ENCODE measurements around the gene KRTAP5-6. TPM values are rescaled to one million over a fixed set of nuclear protein-coding genes. Genes with fewer than 3 reads are reported as not detected.

KRTAP5-6 gene
- polyA plus RNA-seq, 2 donors, result not detected

DNA sequence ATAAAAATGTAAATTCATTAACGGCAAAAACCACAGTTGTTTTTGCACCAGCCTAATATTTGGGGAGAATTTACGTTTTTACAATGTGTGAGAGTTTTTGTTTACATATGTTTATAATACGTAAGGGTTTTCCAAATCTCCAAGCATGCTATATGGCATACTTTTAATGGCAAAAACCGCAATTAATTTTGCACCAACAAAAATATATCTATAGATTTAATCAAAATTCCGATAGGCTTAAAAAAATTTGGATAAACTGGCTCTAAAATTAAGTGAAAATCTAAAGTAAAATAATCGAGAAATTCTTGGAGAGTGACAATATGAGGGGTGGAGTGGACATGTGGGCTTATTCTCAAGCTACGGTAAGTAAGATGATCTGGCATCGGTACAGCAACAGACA lies 22.8 kb downstream of the KRTAP5-6 start:
- Histone ChIP-seq H3K36me3 (ENCODE audit: control insufficient read depth in 2 of 2, insufficient read depth in 2 of 2, low read length in 1 of 2) (no peaks in the 10 kb centered on the region), H3K4me1 (ENCODE audit: control insufficient read depth in 2 of 2, insufficient read depth in 2 of 2, low read length in 1 of 2) (no peaks in the 10 kb centered on the region), H3K27me3 (ENCODE audit: control insufficient read depth in 1 of 2, insufficient read depth in 2 of 2, low read length in 2 of 2) (peaks cover 0 to 2% of the 10 kb centered on the region in 2 donors), H3K4me3 (ENCODE audit: low read depth in 1 of 2, low read length in 2 of 2) (no peak overlapping the region), H3K9me3 (ENCODE audit: control insufficient read depth in 2 of 2, insufficient read depth in 1 of 2, low read depth in 1 of 2, low read length in 1 of 2) (no peaks in the 10 kb centered on the region), H3K27ac (ENCODE audit: low read depth in 2 of 2, low read length in 1 of 2) (no peak overlapping the region)
- 79 to 81% methylated on average over 8 of the region's 8 CpGs for WGBS, 2 donors

DNA sequence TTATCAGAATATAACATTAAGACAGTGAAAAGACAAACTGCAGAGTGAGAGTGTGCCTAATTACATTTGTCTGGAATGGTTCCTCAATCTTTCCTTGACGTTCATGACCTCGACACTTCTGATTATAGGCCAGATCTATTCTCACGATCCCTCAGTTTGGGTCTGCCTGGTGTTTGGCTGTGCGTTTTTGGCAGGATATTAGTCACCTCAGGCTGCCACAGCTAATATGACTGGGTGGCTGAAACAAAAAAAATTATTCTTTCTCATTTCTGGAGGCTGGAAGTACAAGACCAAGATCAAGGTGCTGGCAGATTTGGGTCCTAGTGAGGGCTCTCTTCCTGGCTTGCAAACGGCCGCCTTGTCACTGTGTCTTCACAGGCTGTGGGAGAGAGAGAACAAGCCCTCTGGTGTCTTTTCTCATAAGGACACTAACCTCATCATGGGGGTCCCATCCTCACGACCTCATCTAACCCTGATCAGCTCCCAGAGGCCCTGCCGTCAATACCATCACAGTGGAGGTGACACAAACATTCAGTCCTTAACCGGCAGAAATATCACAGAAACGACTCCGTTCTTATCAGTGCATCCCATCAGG lies 30.2 kb downstream of the KRTAP5-6 start:
- H3K27me3 ChIP-seq (ENCODE audit: control insufficient read depth in 1 of 2, insufficient read depth in 2 of 2, low read length in 2 of 2), result no peaks in the 10 kb centered on the region
- 63 to 66% methylated on average over 11 of the region's 11 CpGs for WGBS, 2 donors
- no peaks in the 10 kb centered on the region for H3K36me3 ChIP-seq (ENCODE audit: control insufficient read depth in 2 of 2, insufficient read depth in 2 of 2, low read length in 1 of 2)

DNA sequence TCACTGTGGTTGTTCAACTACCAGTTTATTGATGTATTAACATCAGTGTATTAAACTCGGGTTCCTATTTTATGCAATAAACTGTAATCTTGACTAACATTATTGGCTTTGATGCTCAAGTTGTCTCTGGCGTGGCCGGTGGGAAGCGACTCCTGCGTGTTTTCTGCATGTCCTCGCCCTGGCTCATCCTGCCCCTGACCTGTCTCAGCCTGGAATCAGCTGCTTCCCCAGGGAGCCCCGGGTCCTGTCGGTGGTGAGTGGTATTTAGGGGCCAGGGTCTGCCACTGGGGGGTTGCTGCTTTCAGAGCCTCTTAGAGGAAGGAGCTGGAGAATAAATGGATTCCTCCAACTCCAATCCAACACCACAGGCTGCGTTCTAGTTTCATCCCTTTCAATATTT lies 30.9 kb downstream of the KRTAP5-6 start:
- H3K27ac ChIP-seq (ENCODE audit: low read depth in 2 of 2, low read length in 1 of 2), result no peak overlapping the region
- no peaks in the 10 kb centered on the region for H3K36me3 ChIP-seq (ENCODE audit: control insufficient read depth in 2 of 2, insufficient read depth in 2 of 2, low read length in 1 of 2)
- H3K9me3 ChIP-seq (ENCODE audit: control insufficient read depth in 2 of 2, insufficient read depth in 1 of 2, low read depth in 1 of 2, low read length in 1 of 2), result no peaks in the 10 kb centered on the region
- WGBS, 2 donors, result 76 to 78% methylated on average over 9 of the region's 9 CpGs
- no peak overlapping the region for H3K4me3 ChIP-seq (ENCODE audit: low read depth in 1 of 2, low read length in 2 of 2)
- H3K4me1 ChIP-seq (ENCODE audit: control insufficient read depth in 2 of 2, insufficient read depth in 2 of 2, low read length in 1 of 2), result peaks cover 0 to 6% of the 10 kb centered on the region in 2 donors
- no peaks in the 10 kb centered on the region for H3K27me3 ChIP-seq (ENCODE audit: control insufficient read depth in 1 of 2, insufficient read depth in 2 of 2, low read length in 2 of 2)

More for the DNA sequence above, 30.2 kb downstream of the KRTAP5-6 start:
- Histone ChIP-seq H3K9me3 (ENCODE audit: control insufficient read depth in 2 of 2, insufficient read depth in 1 of 2, low read depth in 1 of 2, low read length in 1 of 2) (no peaks in the 10 kb centered on the region), H3K27ac (ENCODE audit: low read depth in 2 of 2, low read length in 1 of 2) (no peak overlapping the region), H3K4me3 (ENCODE audit: low read depth in 1 of 2, low read length in 2 of 2) (no peak overlapping the region), H3K4me1 (ENCODE audit: control insufficient read depth in 2 of 2, insufficient read depth in 2 of 2, low read length in 1 of 2) (peaks cover 0 to 6% of the 10 kb centered on the region in 2 donors)

DNA sequence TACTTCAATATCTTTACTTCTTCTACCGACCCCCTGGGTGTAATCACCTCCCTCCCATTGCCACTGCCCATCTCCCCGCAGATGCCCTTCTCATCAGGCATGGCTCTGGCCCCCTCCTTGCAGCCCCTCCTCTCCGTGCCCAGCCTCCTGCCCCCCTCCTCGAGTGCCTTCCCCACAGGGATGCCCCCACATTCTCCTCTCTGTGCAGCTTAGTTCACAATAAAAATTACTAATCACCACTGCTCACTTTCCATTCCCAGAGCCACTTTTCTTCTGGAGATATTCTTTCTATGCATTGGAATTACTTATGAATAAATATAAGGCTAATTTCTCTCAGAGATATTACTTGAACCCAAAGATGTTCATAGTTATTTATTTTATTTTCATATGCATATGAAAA lies 31.3 kb downstream of the KRTAP5-6 start:
- Histone ChIP-seq H3K4me3 (ENCODE audit: low read depth in 1 of 2, low read length in 2 of 2) (no peak overlapping the region), H3K27me3 (ENCODE audit: control insufficient read depth in 1 of 2, insufficient read depth in 2 of 2, low read length in 2 of 2) (no peaks in the 10 kb centered on the region), H3K4me1 (ENCODE audit: control insufficient read depth in 2 of 2, insufficient read depth in 2 of 2, low read length in 1 of 2) (peaks cover 0 to 6% of the 10 kb centered on the region in 2 donors), H3K9me3 (ENCODE audit: control insufficient read depth in 2 of 2, insufficient read depth in 1 of 2, low read depth in 1 of 2, low read length in 1 of 2) (no peaks in the 10 kb centered on the region), H3K36me3 (ENCODE audit: control insufficient read depth in 2 of 2, insufficient read depth in 2 of 2, low read length in 1 of 2) (no peaks in the 10 kb centered on the region), H3K27ac (ENCODE audit: low read depth in 2 of 2, low read length in 1 of 2) (no peak overlapping the region)
- WGBS, 2 donors, result 58 to 63% methylated on average over 4 of the region's 4 CpGs

DNA sequence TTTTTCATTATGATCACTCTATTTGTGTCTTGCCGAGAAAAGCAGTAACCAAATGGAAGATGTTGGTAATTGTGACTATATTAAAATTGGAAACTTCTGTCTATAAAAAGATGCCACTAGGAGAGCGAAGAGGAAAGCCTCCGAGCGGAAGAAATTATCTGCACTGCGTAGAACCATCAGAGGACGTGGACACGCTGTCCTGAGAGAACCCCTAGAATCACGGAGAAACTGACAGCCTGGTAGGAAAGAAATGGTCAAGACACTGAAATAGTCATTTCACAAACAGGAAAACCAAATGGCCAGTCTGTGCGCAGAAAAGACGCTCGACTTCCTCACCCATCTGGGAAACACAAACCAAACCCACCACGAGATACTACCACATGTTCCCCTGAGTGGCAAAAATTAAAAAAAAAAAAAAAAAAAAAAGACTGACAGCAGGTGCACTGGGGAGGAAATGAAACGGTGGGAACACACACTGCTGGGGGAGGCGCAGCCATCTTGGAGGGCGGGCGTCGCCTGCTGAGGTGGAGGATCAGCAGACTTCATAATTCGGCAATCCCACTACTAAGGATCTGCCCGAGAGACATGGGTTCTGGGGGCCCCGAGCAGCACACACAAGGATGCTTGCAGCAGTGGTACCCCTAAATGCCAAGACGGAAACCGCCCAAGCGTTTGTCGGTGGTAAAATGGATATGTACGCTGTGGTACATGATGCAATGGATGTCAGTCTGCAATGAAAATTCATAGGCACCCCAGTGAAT lies 32.1 kb downstream of the KRTAP5-6 start:
- H3K9me3 ChIP-seq (ENCODE audit: control insufficient read depth in 2 of 2, insufficient read depth in 1 of 2, low read depth in 1 of 2, low read length in 1 of 2), result no peaks in the 10 kb centered on the region
- no peak overlapping the region for H3K27ac ChIP-seq (ENCODE audit: low read depth in 2 of 2, low read length in 1 of 2)
- H3K4me1 ChIP-seq (ENCODE audit: control insufficient read depth in 2 of 2, insufficient read depth in 2 of 2, low read length in 1 of 2), result peaks cover 0 to 6% of the 10 kb centered on the region in 2 donors
- no peaks in the 10 kb centered on the region for H3K27me3 ChIP-seq (ENCODE audit: control insufficient read depth in 1 of 2, insufficient read depth in 2 of 2, low read length in 2 of 2)
- no peaks in the 10 kb centered on the region for H3K36me3 ChIP-seq (ENCODE audit: control insufficient read depth in 2 of 2, insufficient read depth in 2 of 2, low read length in 1 of 2)
- no peak overlapping the region for H3K4me3 ChIP-seq (ENCODE audit: low read depth in 1 of 2, low read length in 2 of 2)
- WGBS, 2 donors, result 68 to 78% methylated on average over 25 of the region's 25 CpGs

DNA sequence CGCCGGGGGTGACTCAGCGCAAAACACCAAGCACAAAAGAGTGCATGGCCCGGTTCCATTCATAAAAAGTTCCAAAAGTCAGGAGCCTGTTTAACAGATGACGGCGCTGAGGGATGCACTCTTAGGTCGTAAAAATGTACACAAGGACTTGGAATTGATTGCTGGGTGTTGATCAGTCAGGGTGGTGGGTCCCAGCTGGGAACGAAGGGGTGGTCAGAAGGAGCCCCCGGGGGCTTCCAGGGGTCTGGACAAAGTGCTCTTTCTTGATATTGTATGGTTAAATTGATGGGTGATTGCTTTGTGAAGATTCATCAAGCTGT lies 32.7 kb downstream of the KRTAP5-6 start:
- Histone ChIP-seq H3K27me3 (ENCODE audit: control insufficient read depth in 1 of 2, insufficient read depth in 2 of 2, low read length in 2 of 2) (no peaks in the 10 kb centered on the region), H3K4me1 (ENCODE audit: control insufficient read depth in 2 of 2, insufficient read depth in 2 of 2, low read length in 1 of 2) (peaks cover 0 to 6% of the 10 kb centered on the region in 2 donors), H3K4me3 (ENCODE audit: low read depth in 1 of 2, low read length in 2 of 2) (no peak overlapping the region), H3K9me3 (ENCODE audit: control insufficient read depth in 2 of 2, insufficient read depth in 1 of 2, low read depth in 1 of 2, low read length in 1 of 2) (no peaks in the 10 kb centered on the region), H3K27ac (ENCODE audit: low read depth in 2 of 2, low read length in 1 of 2) (no peak overlapping the region), H3K36me3 (ENCODE audit: control insufficient read depth in 2 of 2, insufficient read depth in 2 of 2, low read length in 1 of 2) (no peaks in the 10 kb centered on the region)
- 56 to 65% methylated on average over 9 of the region's 9 CpGs for WGBS, 2 donors

DNA sequence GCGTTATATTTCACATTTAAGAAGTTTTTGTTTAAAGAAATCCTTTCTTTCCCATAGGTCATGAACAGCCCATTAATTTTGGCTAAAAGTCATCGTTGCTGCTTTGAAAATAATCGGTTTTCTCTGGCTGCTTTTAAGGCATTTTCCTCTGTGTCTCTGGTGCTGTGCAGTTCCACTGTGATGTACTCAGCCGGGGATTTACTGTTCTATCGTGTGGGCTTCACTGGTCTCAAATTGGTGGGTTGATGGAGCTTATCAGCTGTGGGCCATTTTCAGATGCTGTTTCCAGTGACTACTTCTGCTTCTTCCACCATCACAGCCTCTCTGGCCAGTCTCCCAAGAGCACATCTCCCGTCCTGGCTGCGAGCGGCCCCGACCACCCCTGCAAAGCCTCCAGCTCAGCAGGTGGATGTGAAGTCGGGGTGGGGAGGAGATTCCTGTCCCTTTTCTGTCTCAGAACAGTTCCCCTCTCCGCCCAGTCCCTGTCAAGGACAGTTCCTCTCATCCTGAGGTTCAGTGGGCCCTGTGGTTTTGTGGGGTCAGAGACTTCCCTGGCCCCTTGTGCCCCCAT lies 33.1 kb downstream of the KRTAP5-6 start:
- Histone ChIP-seq H3K27me3 (ENCODE audit: control insufficient read depth in 1 of 2, insufficient read depth in 2 of 2, low read length in 2 of 2) (no peaks in the 10 kb centered on the region), H3K27ac (ENCODE audit: low read depth in 2 of 2, low read length in 1 of 2) (no peak overlapping the region)
- 66% methylated on average over 11 of the region's 11 CpGs for WGBS, 2 donors

DNA sequence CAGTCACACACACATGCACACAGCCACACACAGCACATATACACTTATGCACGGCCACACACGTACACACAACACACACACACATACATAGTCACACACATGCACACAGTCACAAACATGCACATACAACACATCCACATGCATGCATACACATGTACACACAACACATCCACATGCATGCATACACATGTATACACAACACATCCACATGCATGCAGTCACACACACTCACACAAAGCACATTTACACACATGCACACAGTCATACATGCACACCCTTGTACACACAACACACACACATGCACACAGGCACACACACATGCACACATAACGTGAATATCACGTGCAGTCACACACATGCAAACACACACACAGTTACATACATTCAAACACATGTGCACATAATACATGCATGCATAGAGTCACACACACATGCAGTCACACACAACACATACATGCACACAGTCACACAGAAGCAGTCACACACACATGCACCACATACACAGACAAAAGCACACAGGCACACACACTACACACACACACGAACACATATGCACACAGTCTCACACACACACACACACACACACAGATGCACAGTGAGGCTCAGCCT lies 34.6 kb downstream of the KRTAP5-6 start:
- 84 to 90% methylated on average over 5 of the region's 5 CpGs for WGBS, 2 donors
- Histone ChIP-seq H3K27ac (ENCODE audit: low read depth in 2 of 2, low read length in 1 of 2) (no peak overlapping the region), H3K9me3 (ENCODE audit: control insufficient read depth in 2 of 2, insufficient read depth in 1 of 2, low read depth in 1 of 2, low read length in 1 of 2) (peaks cover 6 to 15% of the 10 kb centered on the region in 2 donors), H3K4me3 (ENCODE audit: low read depth in 1 of 2, low read length in 2 of 2) (no peak overlapping the region), H3K4me1 (ENCODE audit: control insufficient read depth in 2 of 2, insufficient read depth in 2 of 2, low read length in 1 of 2) (peaks cover 0 to 6% of the 10 kb centered on the region in 2 donors), H3K36me3 (ENCODE audit: control insufficient read depth in 2 of 2, insufficient read depth in 2 of 2, low read length in 1 of 2) (no peaks in the 10 kb centered on the region), H3K27me3 (ENCODE audit: control insufficient read depth in 1 of 2, insufficient read depth in 2 of 2, low read length in 2 of 2) (no peaks in the 10 kb centered on the region)

More for the DNA sequence above, 33.1 kb downstream of the KRTAP5-6 start:
- no peak overlapping the region for H3K4me3 ChIP-seq (ENCODE audit: low read depth in 1 of 2, low read length in 2 of 2)
- H3K9me3 ChIP-seq (ENCODE audit: control insufficient read depth in 2 of 2, insufficient read depth in 1 of 2, low read depth in 1 of 2, low read length in 1 of 2), result peaks cover 1 to 3% of the 10 kb centered on the region in 2 donors
- peaks cover 0 to 6% of the 10 kb centered on the region in 2 donors for H3K4me1 ChIP-seq (ENCODE audit: control insufficient read depth in 2 of 2, insufficient read depth in 2 of 2, low read length in 1 of 2)
- H3K36me3 ChIP-seq (ENCODE audit: control insufficient read depth in 2 of 2, insufficient read depth in 2 of 2, low read length in 1 of 2), result no peaks in the 10 kb centered on the region

DNA sequence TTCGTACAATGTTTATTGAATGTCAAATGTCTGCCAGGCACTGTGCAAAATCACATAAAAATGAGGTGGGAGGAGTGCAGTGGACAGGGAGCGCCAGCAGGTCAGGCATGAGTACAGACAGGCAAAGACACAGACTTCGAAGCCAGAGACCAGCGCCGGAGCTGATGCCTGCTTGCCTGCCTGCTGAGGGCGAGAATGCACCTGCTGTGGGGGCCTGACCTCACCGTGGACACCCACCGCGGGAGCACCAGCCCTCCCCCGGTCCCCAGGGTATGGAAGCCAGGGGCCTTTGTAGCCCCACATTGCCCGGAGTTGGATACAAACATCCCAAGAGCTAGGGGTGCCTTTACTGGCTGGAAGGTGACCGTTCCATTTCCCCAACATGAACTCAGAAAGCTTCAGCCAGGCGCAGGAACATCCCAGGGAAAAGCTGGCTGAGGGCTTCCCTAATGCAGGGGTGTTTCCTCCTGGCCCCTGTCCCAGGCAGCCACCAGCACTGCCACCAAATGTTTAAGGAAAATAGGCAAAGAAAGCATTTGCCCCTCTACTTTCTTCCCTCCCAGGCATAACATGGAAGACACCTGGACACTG lies 35.5 kb downstream of the KRTAP5-6 start:
- WGBS, 2 donors, result 26 to 35% methylated on average over 13 of the region's 13 CpGs

More for the DNA sequence above, 35.5 kb downstream of the KRTAP5-6 start:
- Histone ChIP-seq H3K9me3 (ENCODE audit: control insufficient read depth in 2 of 2, insufficient read depth in 1 of 2, low read depth in 1 of 2, low read length in 1 of 2) (peaks cover 6 to 20% of the 10 kb centered on the region in 2 donors), H3K36me3 (ENCODE audit: control insufficient read depth in 2 of 2, insufficient read depth in 2 of 2, low read length in 1 of 2) (no peaks in the 10 kb centered on the region), H3K27ac (ENCODE audit: low read depth in 2 of 2, low read length in 1 of 2) (no peak overlapping the region), H3K4me1 (ENCODE audit: control insufficient read depth in 2 of 2, insufficient read depth in 2 of 2, low read length in 1 of 2) (peaks cover 0 to 6% of the 10 kb centered on the region in 2 donors), H3K4me3 (ENCODE audit: low read depth in 1 of 2, low read length in 2 of 2) (no peak overlapping the region), H3K27me3 (ENCODE audit: control insufficient read depth in 1 of 2, insufficient read depth in 2 of 2, low read length in 2 of 2) (no peaks in the 10 kb centered on the region)
